NCI-H2171 (cell line): Measurements from ENCODE around the gene ANKLE2.
"Not testable (repeated sequence)": the region's sequence is repeated elsewhere in the genome, so short reads cannot be mapped to it uniquely, and the experiment has no call there.

Experiments used
- DNase-seq: peaks from one replicate; lab custom pipeline; 2025; lab: John Stamatoyannopoulos, UW

Gene ANKLE2

GRCh38 chr12:132776816-132777568 is 15.4 kb upstream of the ANKLE2 start:
- DNase-seq, result peak; percentile 88

- peak; percentile 77 for DNase-seq
Measured at GRCh38 chr12:132776230-132776625, 14.6 kb upstream of the ANKLE2 start.

- no peak for DNase-seq
Measured at GRCh38 chr12:132775502-132776229, 14.0 kb upstream of the ANKLE2 start.

GRCh38 chr12:132774646-132775275 is 13.1 kb upstream of the ANKLE2 start:
- no peak for DNase-seq

DNA sequence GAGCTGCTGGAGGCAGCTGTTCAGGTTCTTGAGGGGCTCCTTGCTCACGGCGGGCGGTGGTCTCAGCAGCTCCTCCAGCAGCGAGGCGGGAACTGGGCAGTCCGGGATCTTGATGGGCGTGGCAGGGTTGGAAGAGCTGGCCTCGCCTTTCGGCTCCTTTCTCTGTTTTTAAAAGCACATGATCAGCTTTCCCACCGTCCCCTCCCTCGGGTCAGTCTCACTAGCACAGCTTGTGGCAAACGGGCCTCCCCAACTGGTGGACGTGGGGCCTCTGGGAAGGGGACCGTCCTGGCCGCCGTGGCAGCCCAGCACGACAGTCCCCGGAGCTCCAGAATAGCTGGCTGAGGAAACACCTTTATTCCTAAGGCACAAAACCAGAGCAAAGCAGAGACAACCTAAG is 12.5 kb upstream of the ANKLE2 start:
- DNase-seq, result no peak

GRCh38 chr12:132773077-132773955 is 11.7 kb upstream of the ANKLE2 start:
- DNase-seq, result no peak

- no peak for DNase-seq
Measured at GRCh38 chr12:132772606-132773005, 11.0 kb upstream of the ANKLE2 start.

DNA sequence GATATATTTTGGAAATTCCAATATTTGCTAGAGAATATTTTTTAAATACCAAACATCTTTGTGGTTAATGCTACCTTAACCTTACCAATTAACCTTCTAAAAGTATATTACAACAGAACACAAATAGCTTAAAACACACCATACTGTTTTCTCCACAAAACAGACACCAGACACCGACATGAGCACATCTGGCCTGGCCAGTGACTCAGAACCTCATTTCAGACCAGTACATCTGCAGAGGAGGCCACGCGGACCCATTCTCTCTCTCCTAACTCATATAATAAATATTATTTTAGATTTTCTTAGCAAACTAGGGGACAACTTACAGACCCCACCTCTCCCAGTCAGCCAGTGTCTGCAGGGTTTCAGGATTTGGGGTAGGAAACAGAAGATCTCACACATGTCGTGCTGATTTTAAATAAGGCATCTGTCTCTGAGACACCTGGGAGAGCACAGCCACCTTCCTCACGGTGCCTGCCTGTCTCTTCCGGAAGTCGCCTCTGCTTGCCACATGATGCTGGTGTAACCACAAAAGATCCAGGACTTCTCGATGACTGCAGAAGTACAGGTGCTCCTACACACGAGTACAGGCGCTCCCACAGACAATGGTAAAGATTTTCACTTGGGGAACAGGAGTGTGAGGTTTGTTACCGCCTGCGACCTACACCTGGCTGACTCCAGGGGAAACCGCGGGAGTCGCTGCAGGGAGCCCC is 9.7 kb upstream of the ANKLE2 start:
- no peak for DNase-seq

DNA sequence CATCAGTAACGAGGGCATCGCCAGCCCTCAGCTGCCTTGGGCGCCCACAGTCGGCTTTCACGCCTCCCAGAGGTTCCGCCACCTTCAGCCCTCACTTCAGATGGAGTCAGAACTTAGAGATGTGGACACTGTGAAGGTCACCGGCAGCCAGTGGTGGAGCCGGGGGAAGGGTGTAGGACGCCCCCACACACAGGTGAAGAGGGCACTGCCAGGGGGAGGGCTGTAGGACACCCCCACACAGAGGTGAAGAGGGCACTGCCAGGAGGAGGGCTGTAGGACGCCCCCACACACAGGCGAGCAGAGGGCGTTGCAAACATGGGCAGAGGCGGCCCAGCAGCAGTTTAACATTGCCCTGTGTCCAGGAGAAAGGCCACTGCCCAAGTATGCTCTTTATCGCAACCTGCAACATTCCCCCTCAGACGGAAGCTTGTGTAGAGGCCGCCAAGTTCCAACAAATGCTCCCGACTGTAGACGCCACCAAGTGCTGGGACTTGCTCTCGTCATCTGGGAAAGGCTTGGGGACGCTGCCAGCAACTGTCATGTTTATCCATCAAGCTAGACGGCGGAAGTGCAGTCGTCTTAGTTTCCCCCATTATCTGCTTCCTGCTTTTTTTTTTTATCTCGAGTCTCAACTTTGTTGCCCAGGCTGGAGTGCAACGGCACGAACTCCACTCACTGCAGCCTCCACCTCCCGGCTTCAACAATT is 4.9 kb upstream of the ANKLE2 start:
- peak; percentile 42 for DNase-seq

GRCh38 chr12:132765361-132765760 is 3.7 kb upstream of the ANKLE2 start:
- DNase-seq, result no peak

GRCh38 chr12:132764231-132764630 is 2.6 kb upstream of the ANKLE2 start:
- no peak for DNase-seq

- peak; percentile 89 for DNase-seq
Measured at GRCh38 chr12:132761921-132762583, 420 bp upstream of the ANKLE2 start.

GRCh38 chr12:132759359-132759758 is 2.3 kb downstream of the ANKLE2 start:
- DNase-seq, result no peak

- DNase-seq, result not testable (repeated sequence)
Measured at GRCh38 chr12:132758825-132759224, 2.8 kb downstream of the ANKLE2 start.

- DNase-seq, result no peak
Measured at GRCh38 chr12:132754160-132754932, 7.3 kb downstream of the ANKLE2 start.

DNA sequence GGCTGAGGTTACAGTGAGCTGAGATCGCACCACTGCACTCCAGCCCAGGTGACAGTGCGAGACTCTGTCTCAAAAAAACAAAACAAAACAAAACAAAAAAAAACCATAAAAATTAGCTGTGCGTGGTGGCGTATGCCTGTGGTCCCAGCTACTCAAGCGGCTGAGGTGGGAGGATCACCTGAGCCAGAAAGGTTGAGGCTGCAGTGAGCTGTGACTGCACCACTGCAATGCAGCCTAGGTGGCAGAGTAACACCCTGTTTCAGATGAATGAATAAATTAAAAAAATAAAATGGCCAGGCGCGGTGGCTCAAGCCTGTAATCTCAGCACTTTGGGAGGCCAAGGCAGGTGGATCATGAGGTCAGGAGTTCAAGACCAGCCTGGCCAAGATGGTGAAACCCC is 8.0 kb downstream of the ANKLE2 start:
- not testable (repeated sequence) for DNase-seq

DNA sequence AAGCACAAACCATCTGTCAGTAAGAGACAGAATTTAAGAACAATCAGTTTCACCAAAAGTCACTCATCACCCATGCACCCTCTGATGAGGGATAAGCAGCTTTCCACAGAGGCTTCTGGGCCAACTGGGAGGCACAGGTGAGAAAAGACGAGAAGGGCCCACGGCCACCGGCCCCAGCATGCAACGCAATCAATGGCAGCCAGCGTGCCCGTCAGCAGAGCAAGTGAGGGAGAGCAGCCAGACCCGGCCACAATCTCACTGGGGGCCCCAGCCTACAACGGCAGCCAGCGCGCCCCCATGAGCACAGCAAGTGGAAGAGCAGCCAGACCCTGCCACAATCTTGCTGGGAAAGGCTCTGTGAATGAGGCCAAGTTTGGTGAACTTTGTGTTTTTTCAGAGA is 13.3 kb downstream of the ANKLE2 start:
- no peak for DNase-seq

- no peak for DNase-seq
Measured at GRCh38 chr12:132747896-132748295, 13.7 kb downstream of the ANKLE2 start.

DNA sequence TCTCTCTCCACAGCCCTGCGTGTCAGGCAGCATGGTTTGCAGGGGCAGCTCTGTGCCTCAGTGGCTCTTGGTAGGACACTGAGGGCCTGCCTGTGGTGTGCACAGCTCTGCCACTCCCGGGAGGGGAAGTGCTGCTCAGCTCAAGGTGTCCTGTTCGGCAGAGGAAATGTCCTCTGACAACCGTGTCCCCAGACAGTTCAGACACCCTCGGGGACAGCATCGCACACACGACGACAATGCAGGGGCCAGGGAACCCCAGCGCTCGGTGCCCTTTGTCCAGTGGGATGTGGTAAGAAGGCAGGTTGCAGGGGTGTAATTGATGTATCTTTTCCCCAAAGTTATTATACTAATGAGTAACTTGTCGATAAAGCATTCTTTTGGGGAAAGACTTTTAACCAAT is 14.2 kb downstream of the ANKLE2 start:
- no peak for DNase-seq
